SKM-1 treated with dmso at 0.1 percent for 144 hours (cell line): ENCODE results near the gene SMIM13.

Experiments
- DNase-seq: peaks from one replicate; lab custom pipeline; 2025; ENCODE audit not compliant: unreplicated experiment; lab: John Stamatoyannopoulos, UW

Gene SMIM13

DNA sequence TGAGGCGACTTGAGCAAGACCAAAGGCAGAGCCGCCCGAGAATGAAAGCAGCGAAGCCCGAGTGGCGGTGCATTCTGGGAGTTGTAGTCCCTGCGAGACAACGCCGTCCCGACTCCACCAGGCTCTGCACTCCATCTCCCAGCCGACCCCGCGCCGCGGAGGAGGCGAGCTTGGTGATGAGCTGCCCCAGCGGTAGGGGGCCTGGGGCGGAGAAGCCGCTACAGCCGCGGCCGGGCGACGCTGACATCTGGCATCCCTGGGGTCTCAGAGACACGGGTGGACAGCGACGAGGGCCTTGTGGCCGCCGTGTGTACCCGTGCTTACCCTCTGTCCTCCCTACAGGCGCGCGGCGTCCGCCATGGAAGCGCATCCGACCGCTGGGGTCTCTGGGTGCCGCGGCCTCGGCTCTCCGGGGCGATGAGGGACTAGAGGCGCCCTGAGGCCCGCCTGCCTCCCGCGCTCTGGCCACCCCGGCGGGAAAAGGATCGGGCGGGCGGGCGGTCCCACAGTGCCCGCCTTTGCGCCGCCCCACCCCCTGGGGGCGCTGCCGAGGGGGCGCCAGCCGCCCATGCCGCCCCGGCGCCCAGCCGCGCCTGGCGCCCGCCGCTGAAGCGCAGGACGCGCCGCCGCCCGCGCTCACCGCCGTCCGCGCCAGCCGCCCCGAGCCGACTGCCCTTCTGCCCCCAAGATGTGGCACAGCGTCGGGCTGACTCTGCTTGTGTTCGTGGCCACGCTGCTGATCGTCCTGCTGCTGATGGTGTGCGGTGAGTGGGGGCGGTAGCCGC, at the start of gene SMIM13:
TSS of gene SMIM13 (plus strand) at position 209 of the 785 bp plus-strand sequence. CDS start at position 689, 480 bp downstream.
- DNase-seq: peak; percentile 97

DNA sequence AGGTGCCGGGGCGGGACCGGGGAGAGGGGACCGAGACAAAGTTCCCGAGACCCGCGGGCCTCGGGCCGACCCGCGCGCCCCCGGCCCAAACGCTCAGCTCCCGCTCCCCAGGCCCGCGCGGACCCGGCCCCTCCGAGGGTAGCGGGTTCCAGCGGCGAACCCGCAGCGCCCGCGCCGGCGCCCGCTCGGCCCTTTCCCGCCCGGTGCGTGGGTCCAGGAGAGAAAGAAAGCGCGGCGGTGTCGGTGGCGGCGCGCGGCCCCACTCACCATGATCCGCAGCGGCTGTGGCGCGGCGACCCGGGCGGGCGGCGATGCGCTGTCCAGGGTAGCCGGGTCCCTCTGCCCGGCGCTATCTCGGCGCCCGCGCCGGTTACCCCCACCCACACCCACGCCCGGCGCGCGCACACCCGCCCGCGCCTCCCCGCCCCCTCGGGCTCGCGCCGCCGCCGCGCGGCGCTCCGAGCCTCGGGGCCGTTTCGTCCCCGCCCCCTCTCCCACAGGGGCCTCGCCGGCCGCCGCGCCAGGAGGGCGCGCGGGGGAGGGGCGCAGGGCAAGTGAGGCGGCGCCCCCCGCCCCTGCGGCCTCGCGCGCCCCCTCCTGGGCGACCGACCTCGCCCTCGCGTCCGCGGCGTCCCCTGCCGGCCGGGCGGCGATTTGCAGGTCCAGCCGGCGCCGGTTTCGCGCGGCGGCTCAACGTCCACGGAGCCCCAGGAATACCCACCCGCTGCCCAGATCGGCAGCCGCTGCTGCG, 49.5 kb upstream of the SMIM13 start, which contains the start of gene ELOVL2:
TSS of gene ELOVL2 (minus strand) at position 345 of the 751 bp plus-strand sequence. CDS start at position 270, 75 bp downstream.
- DNase-seq: no peak

DNA sequence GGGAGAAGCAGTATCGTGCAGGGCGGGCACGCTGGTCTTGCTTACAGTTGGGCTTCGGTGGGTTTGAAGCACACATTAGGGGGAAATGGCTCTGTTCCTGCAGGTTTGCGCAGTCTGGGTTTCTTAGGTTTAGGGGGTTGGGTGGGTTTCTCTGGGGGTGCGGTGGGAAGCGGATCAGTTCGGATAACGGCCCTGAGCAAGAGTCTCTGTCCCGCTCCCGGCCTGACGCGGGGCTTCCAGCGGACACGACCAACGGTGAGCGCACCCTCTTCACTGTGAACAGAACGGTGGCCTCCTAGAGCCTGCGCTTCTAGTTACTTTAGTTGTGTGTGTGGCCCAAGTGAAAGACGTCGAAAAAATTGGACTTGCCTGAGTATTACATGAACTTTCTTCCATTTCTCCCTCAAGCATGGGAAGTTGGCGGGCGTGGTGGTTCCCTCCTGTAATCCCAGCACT, 48.9 kb upstream of the SMIM13 start:
- no peak for DNase-seq

DNA sequence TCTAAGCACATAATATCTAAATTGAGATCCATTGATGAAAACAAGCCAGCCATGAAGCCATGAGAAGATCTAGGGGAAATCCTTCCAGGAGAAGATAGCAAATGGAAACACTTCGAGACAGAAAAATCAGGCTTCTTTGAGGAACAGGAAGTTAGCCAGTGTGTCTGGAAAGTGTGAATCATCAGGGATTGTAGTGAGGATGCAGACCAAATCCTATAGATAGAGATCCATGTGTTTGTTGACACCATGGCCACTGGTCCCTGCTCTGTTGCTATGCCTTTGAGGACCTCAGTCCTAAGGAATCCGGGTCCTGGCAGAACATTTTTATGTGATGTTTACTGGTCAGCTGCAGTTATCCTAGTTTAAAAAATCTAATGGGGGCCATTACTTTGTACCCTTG, 42.9 kb upstream of the SMIM13 start:
- no peak for DNase-seq

DNA sequence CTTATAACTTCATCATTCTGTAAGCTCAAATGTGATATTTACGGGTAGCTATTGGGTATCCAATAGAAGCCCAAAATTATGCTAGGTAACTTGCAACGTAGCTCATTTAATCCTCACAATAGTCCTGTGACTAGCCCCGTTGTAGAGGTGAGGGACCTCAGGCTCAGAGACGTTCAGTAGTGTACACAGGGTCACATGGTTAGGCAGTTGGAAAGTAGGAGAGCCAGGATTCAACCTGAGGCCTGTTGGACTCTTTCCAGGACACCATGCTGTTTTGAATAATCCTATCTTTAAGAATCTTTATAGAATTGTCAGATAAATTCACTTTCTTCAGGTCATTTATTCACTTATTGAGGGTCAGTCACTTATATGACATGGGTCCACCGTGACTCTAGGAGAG, 40.3 kb upstream of the SMIM13 start:
- DNase-seq: no peak

DNA sequence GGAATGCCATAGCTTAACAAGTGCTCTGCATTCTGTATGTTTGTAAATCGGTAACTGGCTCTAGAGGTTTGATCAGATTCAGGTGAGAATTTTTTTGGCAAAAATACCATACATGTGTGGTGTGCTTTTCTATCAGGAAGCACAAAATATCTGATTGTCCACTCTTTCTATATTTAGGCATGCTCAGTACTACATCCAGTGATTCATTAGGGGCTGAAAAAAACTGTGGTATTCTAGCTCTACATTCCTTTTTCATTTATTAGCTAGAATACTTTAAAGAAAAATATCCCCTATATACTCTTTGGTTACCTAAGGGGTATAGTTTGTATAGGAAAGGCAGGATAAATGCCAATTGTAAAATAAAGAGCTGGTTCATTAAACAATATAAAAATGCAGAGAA, 38.9 kb upstream of the SMIM13 start:
- no peak for DNase-seq

DNA sequence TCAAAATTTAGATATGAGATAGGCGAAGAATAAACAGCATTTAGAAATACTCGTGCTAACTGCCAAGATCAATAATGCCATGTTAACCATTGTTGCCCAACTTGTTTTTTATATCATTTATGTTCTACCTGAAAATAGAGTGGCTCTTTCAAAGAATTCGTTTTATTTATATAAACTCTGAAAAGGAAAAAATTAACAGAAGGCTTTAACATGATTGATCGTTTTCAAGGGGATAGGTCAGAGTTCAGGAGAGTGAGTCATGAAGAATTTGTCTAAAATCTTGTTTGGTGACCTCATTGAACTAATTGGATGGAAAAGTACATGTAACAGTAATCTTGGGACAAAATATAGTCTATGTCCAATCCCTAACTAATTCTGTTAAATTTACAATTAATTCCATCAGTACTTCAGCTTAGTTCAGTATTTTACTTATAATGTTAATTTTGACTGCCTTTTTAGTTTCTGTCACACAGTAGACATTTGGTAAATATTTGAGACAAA, 38.5 kb upstream of the SMIM13 start:
- no peak for DNase-seq

DNA sequence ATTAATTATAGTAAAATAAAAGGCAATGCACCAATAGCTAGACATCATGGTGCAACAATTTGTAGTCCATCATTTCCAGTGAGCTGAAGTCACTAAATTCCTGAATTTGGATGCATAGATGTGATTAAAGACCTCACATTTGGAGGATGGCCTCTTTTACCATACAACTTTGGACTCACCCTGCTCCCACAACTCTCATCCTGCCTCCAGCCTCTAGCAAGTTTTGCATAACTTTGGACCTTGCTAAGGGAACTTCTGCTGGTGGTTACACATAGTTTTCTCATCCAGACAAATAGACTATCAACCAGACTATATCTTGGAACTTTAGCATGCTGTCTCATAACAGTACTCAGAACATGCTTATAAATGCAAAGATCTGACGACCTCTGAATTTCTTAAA, 36.8 kb upstream of the SMIM13 start:
- no peak for DNase-seq

DNA sequence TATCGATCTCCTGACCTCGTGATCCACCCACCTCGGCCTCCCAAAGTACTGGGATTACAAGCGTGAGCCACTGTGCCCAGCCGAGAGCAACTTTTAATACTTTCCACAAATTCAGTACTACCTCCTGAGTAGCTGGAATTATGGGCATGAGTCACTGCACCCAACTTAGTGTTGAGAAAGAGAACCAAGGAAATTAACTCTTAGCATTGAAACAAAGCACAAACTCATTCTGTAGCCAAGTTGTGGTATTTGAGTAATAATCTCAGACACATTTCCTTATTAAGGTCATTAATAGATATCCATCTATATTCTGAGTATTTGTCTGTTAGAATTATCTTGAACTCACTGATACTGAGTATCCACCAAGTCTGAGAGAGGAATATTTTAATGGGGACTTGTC, 35.2 kb upstream of the SMIM13 start:
- no peak for DNase-seq

DNA sequence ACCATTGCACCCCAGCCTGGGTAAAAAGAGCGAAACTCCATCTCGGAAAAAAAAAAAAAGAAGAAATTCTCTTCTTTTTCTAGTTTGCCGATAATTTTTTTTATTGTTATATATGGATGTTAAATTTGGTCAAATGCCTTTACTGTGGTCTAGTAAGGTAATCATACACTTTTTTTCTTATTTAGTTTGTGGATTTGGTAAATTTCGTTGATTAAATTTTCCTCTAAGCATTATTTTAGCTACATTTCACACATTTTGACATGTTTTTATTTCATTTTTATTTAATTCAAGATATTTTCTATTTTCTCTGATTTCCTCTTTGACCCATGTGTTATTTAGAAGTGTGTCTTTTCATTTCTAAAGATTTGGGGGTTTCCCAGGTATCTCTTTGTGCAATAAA, 31.6 kb upstream of the SMIM13 start:
- DNase-seq: no peak

DNA sequence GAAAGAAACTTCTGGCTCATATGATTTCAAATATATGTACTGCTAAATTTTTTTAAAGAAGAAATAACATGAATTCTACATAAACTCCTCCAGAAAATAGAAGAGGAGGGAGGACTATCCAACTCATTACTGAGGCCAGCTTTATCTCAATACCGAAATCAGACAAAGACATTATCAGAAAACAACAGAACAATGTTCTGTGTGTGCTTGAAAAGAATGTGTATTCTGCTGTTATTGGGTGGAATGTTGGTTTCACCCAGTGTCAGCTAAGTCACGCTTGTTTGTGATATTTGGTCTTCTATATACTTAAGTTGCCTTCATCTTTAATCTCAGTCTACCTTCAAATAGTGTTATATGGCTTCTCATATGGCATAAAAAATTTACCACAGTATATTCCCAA, 30.9 kb upstream of the SMIM13 start:
- no peak for DNase-seq

DNA sequence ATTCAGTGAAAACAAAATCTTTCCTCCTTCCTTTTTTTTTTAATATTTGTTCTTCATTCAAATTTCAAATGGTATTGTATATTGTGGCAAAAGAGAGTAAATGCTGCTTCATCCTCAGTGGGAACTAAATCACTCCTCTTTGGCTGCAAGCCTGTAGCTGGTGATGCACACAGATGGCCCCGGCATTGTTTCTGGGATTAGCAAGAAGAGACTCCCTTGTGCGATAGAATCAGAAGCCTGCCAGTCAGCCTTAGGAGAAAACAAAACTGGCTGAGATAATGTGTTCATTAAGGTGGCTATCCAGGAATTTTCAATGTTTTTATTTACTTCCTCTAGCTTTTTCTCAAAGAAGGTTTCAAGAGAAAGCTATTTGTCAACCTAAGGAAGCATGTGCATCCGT, 28.8 kb upstream of the SMIM13 start:
- no peak for DNase-seq

DNA sequence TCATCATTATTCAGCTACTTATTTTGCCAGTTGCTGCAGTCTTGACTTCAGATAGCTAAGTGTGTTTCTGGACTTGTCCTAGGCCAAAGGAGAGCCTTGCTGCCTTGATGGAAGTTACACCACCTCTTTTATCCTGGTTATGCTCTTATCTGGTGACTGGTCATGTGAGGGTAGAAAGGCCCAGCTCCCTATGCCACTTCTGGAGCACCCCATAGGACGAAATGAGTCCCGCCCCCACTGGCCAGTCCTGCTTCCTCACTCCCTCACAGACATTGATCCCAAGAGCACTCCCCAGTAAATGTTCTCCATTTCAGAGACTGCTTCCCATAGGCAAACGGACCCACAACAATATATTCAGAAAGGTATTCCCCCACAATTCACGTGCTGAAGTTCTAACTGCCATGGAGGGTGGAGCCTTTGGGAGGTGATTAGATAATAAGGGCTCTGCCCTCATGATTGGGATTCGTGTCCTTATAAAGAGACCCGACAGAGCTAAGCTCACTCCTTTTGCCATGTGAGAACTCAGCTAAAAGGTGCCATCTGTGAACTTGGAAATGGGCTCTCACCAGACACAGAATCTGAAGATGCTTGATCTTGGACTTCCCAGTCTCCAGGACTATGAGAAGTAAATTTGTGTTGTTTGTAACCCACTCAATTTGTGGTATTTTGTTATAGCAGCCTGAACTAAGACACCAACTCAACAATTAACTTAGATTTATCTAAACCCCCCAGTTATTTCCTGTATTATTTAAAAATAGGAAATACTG, 28.0 kb upstream of the SMIM13 start:
- DNase-seq: no peak

DNA sequence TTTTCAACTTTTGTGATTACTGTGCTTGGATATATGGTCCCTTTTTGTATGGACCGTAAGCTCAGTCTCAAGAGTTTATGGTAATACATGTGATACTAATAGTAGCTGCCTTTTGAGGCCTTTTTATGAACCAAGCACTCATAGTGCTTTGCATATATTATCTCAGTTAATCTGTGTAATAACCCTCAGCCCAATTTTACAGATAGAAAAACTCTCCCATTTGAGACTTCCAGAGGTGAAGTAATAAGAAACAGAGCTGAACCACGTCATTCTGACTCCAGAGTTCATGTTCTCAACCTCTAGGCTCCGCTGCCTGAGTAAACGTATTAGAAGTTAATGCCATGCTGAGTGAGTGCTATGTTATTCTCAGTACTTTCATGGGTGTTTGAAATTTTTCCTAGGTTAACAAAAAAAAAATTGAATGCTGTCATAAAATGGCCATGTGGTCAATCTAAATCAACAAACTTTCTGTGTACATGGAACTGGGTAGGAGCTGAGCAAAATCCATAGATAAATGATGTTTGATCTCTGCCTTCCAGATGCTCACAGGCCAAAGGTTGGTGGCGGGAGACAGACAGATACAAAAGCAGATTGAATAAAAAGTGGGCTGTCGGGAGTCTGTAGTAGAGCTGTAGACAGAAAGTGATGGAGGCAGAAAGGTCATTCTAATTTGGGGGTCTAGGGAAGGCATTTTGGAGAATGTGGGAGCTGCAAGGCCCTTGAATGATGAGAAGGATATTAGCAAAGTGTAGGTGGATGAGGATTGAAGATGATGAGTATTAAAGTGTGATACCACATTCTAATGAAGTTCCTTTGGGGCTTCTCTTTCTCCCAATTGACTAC, 26.9 kb upstream of the SMIM13 start:
- no peak for DNase-seq

DNA sequence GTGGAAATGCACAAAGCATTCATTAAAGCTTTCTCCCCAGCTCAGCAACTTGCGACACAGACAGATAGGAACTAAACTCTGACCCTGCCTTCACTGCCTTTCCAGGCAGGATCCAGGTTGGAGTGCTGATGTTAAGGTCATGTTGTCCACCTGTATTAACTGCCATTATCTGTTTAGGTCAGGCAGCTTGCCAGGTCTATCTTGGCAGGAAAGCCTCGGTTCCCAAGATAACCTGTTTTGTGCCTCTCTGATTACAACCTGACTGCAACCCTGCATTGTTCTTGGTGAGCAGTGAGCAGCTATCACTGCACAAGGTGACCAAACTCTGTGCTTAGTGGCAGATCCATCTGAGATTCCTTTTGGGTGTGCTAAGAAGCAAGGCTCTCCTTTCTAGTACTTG, 26.3 kb upstream of the SMIM13 start:
- DNase-seq: no peak

DNA sequence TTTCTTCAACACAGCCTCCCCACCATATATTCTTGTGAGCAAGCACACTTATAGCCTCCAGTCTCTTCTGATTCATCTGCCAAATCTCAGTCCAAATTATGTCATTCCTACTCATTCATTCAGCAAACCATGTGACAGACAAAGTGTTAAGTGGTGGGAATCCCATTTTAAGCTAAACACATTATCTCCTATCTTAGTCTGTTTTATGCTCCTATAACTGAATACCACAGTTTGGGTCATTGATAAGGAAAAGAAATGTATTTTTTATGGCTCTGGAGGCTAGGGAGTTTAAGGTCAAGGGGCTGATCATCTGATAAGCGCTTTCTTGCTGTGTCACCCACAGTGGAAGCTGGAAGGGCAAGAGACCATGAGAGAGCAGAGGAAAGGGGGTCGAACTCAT, 23.9 kb upstream of the SMIM13 start:
- DNase-seq: no peak

DNA sequence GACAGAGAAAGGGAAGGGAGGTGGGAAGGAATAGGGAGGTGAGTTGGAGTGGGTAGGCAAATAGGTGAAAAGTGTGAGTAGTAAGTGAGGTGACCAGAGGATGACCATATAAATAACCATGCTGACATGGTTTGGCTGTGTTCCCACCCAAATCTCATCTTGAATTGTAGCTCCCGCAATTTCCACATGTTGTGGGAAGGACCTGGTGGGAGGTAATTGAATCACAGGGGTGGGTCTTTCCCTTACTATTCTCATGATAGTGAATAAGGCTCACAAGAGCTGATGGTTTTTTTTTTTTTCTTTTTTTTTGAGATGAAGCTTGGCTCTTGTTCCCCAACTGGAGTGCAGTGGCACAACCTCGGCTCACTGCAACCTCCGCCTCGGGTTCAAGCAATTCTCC, 21.5 kb upstream of the SMIM13 start:
- no peak for DNase-seq

DNA sequence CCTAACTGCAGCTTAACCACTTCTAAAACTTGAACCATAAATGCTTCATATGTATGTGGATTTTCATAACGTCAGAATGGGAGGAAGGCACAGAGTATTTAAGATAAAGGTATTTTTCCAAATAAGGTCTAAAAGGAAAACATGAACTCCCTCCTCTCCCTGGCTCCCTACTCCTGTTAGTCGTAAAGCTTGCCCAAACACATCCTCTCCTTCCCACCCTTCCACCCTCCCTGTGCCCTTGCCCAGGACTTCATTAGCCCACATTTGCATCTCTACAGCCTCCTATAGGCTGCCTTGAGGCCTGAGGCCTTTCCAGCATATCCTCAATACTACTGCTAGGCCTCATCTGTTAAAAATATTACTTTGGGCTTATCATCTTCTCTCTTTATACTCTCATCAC, 17.1 kb upstream of the SMIM13 start:
- no peak for DNase-seq

DNA sequence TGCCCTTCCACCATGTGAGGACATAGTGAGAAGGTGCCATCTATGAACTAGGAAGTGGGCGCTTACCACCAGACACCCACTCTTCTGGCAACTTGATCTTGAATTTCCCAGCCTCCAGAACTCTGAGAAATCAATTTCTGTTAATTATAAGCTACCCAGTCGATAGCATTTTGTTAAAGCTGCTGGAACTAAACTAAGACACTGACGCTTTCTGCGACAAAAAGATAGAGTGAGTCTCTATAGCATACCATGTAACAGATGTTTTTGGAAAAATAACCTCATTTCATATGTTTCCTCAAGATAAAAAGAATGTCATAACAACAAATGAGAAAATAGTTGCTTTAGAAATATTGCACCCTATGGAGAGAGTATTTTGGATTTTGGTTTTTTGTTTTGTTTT, 15.4 kb upstream of the SMIM13 start:
- no peak for DNase-seq

DNA sequence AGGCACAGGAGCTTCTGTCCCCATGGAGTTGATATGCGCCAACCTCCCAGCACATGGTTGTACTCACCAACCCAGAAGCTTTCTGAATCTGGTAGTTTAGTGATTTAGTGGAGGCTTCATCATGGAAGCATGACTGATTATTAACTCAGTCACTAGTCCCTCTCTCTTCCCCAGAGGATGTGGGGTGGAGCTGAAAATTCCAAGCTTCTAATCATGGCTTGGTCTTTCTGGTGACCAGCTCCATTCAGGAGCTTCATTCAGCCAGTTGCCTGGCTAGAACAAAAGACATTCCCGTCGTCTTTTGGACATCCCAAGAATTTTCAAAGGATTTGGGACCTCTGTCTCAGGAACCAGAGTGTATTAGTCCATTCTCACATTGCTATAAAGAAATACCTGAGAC, 13.3 kb upstream of the SMIM13 start:
- DNase-seq: no peak

DNA sequence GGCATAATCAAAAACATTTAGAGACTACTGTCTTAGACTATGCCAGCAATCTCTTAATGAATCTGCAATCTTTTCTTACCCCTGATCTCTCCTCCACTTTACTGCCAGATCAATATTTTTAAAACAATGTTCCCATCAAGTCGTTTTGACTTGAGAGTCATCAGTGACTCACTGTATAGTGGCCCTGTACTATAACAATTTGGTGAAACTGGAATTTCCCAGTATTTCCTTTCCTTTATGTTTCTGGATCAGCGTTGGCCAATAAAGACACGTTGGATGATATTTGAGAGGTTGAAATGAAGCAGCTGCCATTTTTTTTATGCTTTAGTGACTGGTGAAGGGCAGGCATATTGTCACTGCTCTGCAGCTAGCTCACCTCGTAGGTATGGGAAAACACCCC, 10.1 kb upstream of the SMIM13 start:
- DNase-seq: no peak
